ENCODE measurements around the gene DUSP1. TPM values are rescaled to one million over a fixed set of nuclear protein-coding genes. Genes with fewer than 3 reads are reported as not detected.

The DUSP1 gene
- total and polyA plus RNA-seq, 2 of the 13 experiments (the other 11 are each of a cell fraction or from before 2014, with no cell fraction given): 27.1 to 55.5 TPM

DNA sequence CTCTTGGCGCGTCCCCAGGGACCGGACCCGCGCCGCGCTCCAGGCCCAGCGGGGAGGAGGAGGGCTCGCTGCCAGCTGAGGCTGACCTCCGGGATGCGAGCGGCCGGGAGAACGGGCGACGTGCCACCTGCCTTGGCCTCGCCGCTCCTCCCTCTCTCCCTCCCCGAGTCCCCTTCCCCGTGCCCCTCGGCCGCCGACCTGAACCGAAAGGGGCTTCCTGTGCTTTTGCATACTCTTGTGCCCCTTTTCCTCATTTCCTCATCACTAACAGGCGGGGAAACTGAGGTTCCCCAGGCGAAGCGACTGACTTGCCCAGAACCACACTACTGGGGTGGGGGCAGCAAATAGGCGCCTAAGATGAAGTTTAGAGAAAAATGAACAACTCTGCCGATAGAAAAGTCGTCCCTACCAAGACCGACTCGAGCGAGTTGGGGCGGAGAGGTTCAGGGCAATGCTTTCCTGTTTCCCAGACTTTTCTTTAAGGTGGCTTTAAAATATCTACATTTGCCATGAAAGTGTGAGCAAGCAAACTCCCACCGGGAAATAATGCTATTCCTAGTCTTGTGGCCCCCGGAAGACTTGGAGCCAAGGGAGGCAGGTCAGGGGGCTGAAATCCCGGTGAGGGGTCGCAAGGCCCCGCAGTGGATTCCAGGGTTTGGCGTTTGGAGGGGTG lies 580 bp upstream of the DUSP1 start (continued):
- TF ChIP-seq ZBTB39 (CRISPR knock-in tag; IDR thresholded peaks at IDR 0.05) (0 out of 2 replicates have a peak, but pooled peaks have one; percentile 24), DPF2 (CRISPR knock-in tag; IDR thresholded peaks at IDR 0.05; ENCODE audit: borderline replicate concordance, low read depth) (0 out of 2 replicates have a peak, but pooled peaks have one; percentile 14), ZNF446 (CRISPR knock-in tag; IDR thresholded peaks at IDR 0.05) (peak; percentile 21; the same call in 1 of the 2 replicates)
- TF ChIP-seq, protein P1, sequence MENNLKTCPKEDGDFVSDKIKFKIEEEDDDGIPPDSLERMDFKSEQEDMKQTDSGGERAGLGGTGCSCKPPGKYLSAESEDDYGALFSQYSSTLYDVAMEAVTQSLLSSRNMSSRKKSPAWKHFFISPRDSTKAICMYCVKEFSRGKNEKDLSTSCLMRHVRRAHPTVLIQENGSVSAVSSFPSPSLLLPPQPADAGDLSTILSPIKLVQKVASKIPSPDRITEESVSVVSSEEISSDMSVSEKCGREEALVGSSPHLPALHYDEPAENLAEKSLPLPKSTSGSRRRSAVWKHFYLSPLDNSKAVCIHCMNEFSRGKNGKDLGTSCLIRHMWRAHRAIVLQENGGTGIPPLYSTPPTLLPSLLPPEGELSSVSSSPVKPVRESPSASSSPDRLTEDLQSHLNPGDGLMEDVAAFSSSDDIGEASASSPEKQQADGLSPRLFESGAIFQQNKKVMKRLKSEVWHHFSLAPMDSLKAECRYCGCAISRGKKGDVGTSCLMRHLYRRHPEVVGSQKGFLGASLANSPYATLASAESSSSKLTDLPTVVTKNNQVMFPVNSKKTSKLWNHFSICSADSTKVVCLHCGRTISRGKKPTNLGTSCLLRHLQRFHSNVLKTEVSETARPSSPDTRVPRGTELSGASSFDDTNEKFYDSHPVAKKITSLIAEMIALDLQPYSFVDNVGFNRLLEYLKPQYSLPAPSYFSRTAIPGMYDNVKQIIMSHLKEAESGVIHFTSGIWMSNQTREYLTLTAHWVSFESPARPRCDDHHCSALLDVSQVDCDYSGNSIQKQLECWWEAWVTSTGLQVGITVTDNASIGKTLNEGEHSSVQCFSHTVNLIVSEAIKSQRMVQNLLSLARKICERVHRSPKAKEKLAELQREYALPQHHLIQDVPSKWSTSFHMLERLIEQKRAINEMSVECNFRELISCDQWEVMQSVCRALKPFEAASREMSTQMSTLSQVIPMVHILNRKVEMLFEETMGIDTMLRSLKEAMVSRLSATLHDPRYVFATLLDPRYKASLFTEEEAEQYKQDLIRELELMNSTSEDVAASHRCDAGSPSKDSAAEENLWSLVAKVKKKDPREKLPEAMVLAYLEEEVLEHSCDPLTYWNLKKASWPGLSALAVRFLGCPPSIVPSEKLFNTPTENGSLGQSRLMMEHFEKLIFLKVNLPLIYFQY (CRISPR knock-in tag; IDR thresholded peaks at IDR 0.05; ENCODE audit: borderline replicate concordance): peak; percentile 84; the same call in 1 of the 2 replicates

DNA sequence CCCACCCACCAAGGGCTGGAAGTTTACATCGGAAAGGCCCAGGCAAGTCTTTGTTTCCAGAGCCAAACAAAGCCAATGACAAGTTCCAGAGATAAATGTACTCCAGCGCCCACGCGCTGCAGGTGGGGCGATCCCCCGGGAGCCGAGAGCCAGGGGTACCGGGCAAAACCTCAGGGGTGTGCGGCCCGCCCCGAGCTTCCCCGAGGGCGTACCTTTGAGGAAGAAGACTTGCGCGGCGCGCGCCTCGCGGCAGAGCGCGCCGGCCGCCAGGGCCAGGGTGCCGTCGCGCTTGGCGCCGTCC lies 671 bp downstream of the DUSP1 start:
- ATAC-seq (no peak), DNase-seq (ENCODE audit: low spot score) (no peak), FAIRE-seq (no peak)
- peaks cover 6 to 27% of the 10 kb centered on the region in 2 experiments for H3K36me3 ChIP-seq (replicated peaks in 1 of 2; ENCODE audit: control insufficient read depth in 1 of 2, insufficient read depth in 2 of 2, low read length in 2 of 2)
- in situ Hi-C loops (cut with HindIII; ENCODE audit: extremely low pct_ligation_motif_present, low pct_unique_long_range_greater_than_20kb) (loop anchor here (5.0 to 10.0 kb wide), 2 partner anchors 84 to 132 kb away; no protein-coding TSS in a partner anchor), intact Hi-C loops (cut with micrococcal nuclease; ENCODE audit: unreplicated experiment) (no loop called here)
- H3K4me1 ChIP-seq (ENCODE audit: insufficient read depth, low read length): peaks cover 79% of the 10 kb centered on the region
- H3K4me3 ChIP-seq (replicated peaks in 1 of 3; ENCODE audit: insufficient read depth in 1 of 3, low read depth in 2 of 3, low read length in 3 of 3): peak overlapping the region; percentile 90 to 94 (median 92)
- no TSS peak for BruUV-seq (replicated peaks)
- peak overlapping the region; percentile 98 for H3K27ac ChIP-seq (ENCODE audit: extremely low read length, insufficient read depth, low read length)
- H3K79me2 ChIP-seq (ENCODE audit: insufficient read depth, low read length): peaks cover 35% of the 10 kb centered on the region
- WGBS (ENCODE audit: low lambda C conversion rate): 0% methylated on average over 1 of the region's 29 CpGs
- peak overlapping the region; percentile 99 for H3K9ac ChIP-seq (ENCODE audit: insufficient read depth, low read depth, low read length)
- CTCF ChIA-PET (ENCODE audit: low intra/inter-chr PET ratio, low total read pairs): interaction anchor here (1.1 to 1.9 kb wide), 3 partner anchors 54 to 133 kb away, joined by 3 to 7 read pairs (median 6); no protein-coding TSS in a partner anchor
- H4K20me1 ChIP-seq (ENCODE audit: insufficient read depth, low read length): peaks cover 44% of the 10 kb centered on the region
- H3K9me3 ChIP-seq (ENCODE audit: low read length): no peaks in the 10 kb centered on the region
- no peaks in the 10 kb centered on the region; a peak in 1 of 5 replicates for H3K27me3 ChIP-seq (ENCODE audit: control insufficient read depth in 1 of 2, insufficient read depth in 2 of 2, low read length in 2 of 2)
- no peak overlapping the region for H2AFZ ChIP-seq (ENCODE audit: low read length)
- POLR2A ChIA-PET: interaction anchor here (1.0 to 17.1 kb wide), 21 partner anchors 9 to 560 kb away, joined by 3 to 425 read pairs (median 16); partner anchors contain the start of genes ERGIC1 and RPL26L1
- H3K4me2 ChIP-seq (ENCODE audit: low read depth, low read length): peak overlapping the region; percentile 94
- TF ChIP-seq EEA1 (CRISPR knock-in tag; IDR thresholded peaks at IDR 0.05; ENCODE audit: borderline replicate concordance) (no peak), RFX5 (IDR thresholded peaks at IDR 0.05; ENCODE audit: low read depth, low read length) (no peak)
- TF ChIP-seq, protein P2, sequence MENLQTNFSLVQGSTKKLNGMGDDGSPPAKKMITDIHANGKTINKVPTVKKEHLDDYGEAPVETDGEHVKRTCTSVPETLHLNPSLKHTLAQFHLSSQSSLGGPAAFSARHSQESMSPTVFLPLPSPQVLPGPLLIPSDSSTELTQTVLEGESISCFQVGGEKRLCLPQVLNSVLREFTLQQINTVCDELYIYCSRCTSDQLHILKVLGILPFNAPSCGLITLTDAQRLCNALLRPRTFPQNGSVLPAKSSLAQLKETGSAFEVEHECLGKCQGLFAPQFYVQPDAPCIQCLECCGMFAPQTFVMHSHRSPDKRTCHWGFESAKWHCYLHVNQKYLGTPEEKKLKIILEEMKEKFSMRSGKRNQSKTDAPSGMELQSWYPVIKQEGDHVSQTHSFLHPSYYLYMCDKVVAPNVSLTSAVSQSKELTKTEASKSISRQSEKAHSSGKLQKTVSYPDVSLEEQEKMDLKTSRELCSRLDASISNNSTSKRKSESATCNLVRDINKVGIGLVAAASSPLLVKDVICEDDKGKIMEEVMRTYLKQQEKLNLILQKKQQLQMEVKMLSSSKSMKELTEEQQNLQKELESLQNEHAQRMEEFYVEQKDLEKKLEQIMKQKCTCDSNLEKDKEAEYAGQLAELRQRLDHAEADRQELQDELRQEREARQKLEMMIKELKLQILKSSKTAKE (CRISPR knock-in tag; IDR thresholded peaks at IDR 0.05; ENCODE audit: borderline replicate concordance): no peak
- TF ChIP-seq, protein P3, sequence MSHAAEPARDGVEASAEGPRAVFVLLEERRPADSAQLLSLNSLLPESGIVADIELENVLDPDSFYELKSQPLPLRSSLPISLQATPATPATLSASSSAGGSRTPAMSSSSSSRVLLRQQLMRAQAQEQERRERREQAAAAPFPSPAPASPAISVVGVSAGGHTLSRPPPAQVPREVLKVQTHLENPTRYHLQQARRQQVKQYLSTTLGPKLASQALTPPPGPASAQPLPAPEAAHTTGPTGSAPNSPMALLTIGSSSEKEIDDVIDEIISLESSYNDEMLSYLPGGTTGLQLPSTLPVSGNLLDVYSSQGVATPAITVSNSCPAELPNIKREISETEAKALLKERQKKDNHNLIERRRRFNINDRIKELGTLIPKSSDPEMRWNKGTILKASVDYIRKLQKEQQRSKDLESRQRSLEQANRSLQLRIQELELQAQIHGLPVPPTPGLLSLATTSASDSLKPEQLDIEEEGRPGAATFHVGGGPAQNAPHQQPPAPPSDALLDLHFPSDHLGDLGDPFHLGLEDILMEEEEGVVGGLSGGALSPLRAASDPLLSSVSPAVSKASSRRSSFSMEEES (CRISPR knock-in tag; IDR thresholded peaks at IDR 0.05): no peak
